Karpas-422 (cell line): ENCODE results near the gene NOSTRIN. TPM values are rescaled to one million over a fixed set of nuclear protein-coding genes. Genes with fewer than 3 reads are reported as not detected.

Experiments used
- DNase-seq: peaks from one replicate; pipeline ENCODE4 v3.0.0-alpha.2; 2015
- H2AFZ ChIP-seq: fragments of 200-600 bp; sonication (generic); 2 replicates; pipeline ENCODE4 v1.6.1; 2014; ENCODE audit warnings: antibody characterized with exemption, low read length, mixed read lengths
- H3K27ac ChIP-seq: fragments of 200-600 bp; sonication (generic); 2 replicates; pipeline ENCODE4 v1.5.1; 2014; ENCODE audit warnings: mild to moderate bottlenecking, low read length, moderate library complexity
- H3K27me3 ChIP-seq: fragments of 200-600 bp; sonication (generic); 2 replicates; pipeline ENCODE4 v1.6.1; 2014; ENCODE audit warnings: low read length, mixed read lengths
- H3K36me3 ChIP-seq: fragments of 200-600 bp; sonication (generic); 2 replicates; pipeline ENCODE4 v1.6.1; 2014; ENCODE audit warnings: low read length, mixed read lengths; ENCODE audit not compliant: insufficient read depth
- H3K4me1 ChIP-seq: fragments of 200-600 bp; sonication (generic); 2 replicates; pipeline ENCODE4 v1.6.1; 2014; ENCODE audit warnings: mild to moderate bottlenecking, low read length, mixed read lengths
- H3K4me2 ChIP-seq: fragments of 200-600 bp; sonication (generic); 2 replicates; pipeline ENCODE4 v1.6.1; 2014; ENCODE audit warnings: low read length, low read depth, mild to moderate bottlenecking; ENCODE audit not compliant: poor library complexity, severe bottlenecking
- H3K4me3 ChIP-seq: fragments of 200-600 bp; sonication (generic); 2 replicates; pipeline ENCODE4 v1.5.1; 2014; ENCODE audit warnings: mild to moderate bottlenecking, antibody characterized with exemption, low read length, mixed read lengths
- H3K79me2 ChIP-seq: fragments of 200-600 bp; sonication (generic); 2 replicates; pipeline ENCODE4 v1.6.1; 2014; ENCODE audit warnings: mild to moderate bottlenecking, low read length, mixed read lengths
- H3K9ac ChIP-seq: fragments of 200-600 bp; sonication (generic); 2 replicates; pipeline ENCODE4 v1.6.0; 2014; ENCODE audit warnings: low read length
- H3K9me2 ChIP-seq: fragments of 200-600 bp; sonication (generic), shearing (Covaris generic); replicated peaks from 2 replicates; pipeline ENCODE4 v1.6.0; 2014; ENCODE audit warnings: mild to moderate bottlenecking, low read length, moderate library complexity; ENCODE audit not compliant: insufficient read depth
- H3K9me3 ChIP-seq: fragments of 300-700, 200-600 bp; sonication (generic); 2 replicates; pipeline ENCODE4 v1.6.1; 2014; ENCODE audit warnings: low read length, mixed read lengths
- H4K20me1 ChIP-seq: fragments of 200-600 bp; sonication (generic); 2 replicates; pipeline ENCODE4 v1.6.1; 2014; ENCODE audit warnings: mild to moderate bottlenecking, antibody characterized with exemption, low read length, low read depth; ENCODE audit not compliant: insufficient read depth
- total RNA-seq: library from RNA; depleted of rRNA; stranded (reverse); fragments of >200 nt; shearing (Covaris generic); gene quantifications from 2 replicates; pipeline ENCODE4 v1.2.3, GENCODE V29; 2014; ENCODE audit warnings: low replicate concordance

The NOSTRIN gene
- total RNA-seq, 1 experiment from 2014 or later = not detected

GRCh38 chr2:168901003-168901402 lies 98.6 kb downstream of the NOSTRIN start, which contains the start of gene G6PC2:
G6PC2 (plus strand) TSS chr2:168901291; CDS start chr2:168901332, 41 bp downstream.
- no peak for DNase-seq
- H3K27ac ChIP-seq = no peak within 1 kb of the TSS
- no peaks in the 10 kb centered on the region for H3K79me2 ChIP-seq
- peaks cover 6% of the 10 kb centered on the region; the same call in 1 of the 2 replicates for H3K4me1 ChIP-seq
- H3K36me3 ChIP-seq = no peaks in the 10 kb centered on the region
- no peaks in the 10 kb centered on the region for H3K27me3 ChIP-seq
- H3K4me2 ChIP-seq = no peak within 1 kb of the TSS
- H3K9ac ChIP-seq = no peak within 1 kb of the TSS
- H3K4me3 ChIP-seq = no peak within 1 kb of the TSS
- no peaks in the 10 kb centered on the region for H3K9me3 ChIP-seq
- no peak within 1 kb of the TSS for H2AFZ ChIP-seq
- H4K20me1 ChIP-seq = no peaks in the 10 kb centered on the region
- no peaks in the 10 kb centered on the region for H3K9me2 ChIP-seq

- Histone ChIP-seq H3K4me1 (peaks cover 6% of the 10 kb centered on the region; the same call in 1 of the 2 replicates), H3K4me3 (no peak overlapping the region), H3K36me3 (no peaks in the 10 kb centered on the region), H3K9ac (no peak overlapping the region), H3K9me3 (no peaks in the 10 kb centered on the region), H4K20me1 (no peaks in the 10 kb centered on the region), H3K79me2 (no peaks in the 10 kb centered on the region), H2AFZ (no peak overlapping the region), H3K4me2 (no peak overlapping the region), H3K9me2 (no peaks in the 10 kb centered on the region), H3K27ac (no peak overlapping the region), H3K27me3 (no peaks in the 10 kb centered on the region)
- DNase-seq = no peak
These were observed 101.5 kb downstream of the NOSTRIN start for GRCh38 chr2:168903888-168904287.

DNA sequence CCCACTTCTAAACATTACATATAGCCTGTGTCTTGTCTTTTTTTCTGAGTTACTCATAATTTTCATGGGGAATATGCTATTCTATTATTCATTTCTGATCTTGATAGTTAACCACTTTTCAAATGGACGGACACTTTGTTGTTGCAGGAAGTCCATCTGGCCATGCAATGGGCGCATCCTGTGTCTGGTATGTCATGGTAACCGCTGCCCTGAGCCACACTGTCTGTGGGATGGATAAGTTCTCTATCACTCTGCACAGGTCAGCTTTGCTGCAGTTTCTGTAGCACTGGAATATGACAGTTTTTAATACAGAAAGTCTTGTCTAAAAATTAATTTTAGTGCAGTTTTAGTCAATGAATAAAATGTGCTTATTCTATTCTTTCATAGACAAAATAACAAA lies 101.9 kb downstream of the NOSTRIN start:
- no peaks in the 10 kb centered on the region for H4K20me1 ChIP-seq
- H3K4me1 ChIP-seq = peaks cover 5% of the 10 kb centered on the region; the same call in 1 of the 2 replicates
- H3K9ac ChIP-seq = no peak overlapping the region
- H3K4me2 ChIP-seq = no peak overlapping the region
- no peak overlapping the region for H3K27ac ChIP-seq
- no peak for DNase-seq
- H2AFZ ChIP-seq = no peak overlapping the region
- no peaks in the 10 kb centered on the region for H3K9me3 ChIP-seq
- no peaks in the 10 kb centered on the region for H3K79me2 ChIP-seq
- H3K27me3 ChIP-seq = no peaks in the 10 kb centered on the region
- H3K36me3 ChIP-seq = no peaks in the 10 kb centered on the region
- no peak overlapping the region for H3K4me3 ChIP-seq
- H3K9me2 ChIP-seq = no peaks in the 10 kb centered on the region

DNA sequence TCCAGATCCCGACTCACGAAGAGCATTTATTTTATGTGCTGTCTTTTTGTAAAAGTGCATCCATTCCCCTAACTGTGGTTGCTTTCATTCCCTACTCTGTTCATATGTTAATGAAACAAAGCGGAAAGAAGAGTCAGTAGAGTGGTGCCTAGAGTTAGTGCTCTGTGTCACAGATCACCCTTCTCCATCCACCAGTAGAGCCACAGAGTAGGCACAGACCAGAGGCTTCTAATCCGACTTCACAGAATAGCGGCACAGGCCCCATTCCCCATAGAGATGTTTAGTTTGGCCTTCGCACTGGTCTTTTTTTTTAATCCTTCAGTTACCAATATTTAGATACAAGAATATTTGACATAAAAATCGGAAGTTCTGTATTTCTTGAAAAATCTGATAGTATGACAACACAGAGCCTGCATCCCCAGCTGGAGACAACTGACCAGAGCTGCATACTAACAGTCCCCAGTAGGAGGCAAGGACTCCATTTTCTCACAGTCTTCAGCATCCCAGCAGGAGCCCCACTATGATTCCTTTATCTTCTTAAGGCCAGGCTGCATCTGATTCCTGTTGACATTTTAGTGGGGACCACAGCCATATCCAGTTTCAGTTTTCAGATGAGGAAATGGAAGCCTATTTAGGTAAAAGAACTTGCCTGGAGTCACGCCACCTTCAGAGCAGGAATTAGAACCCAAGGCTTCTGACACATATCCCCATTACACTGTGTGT lies 105.7 kb downstream of the NOSTRIN start:
- Histone ChIP-seq H3K9ac (no peak overlapping the region), H3K9me2 (no peaks in the 10 kb centered on the region), H3K4me1 (no peaks in the 10 kb centered on the region), H3K4me3 (no peak overlapping the region), H3K4me2 (no peak overlapping the region), H3K27me3 (no peaks in the 10 kb centered on the region), H3K9me3 (no peaks in the 10 kb centered on the region), H3K27ac (no peak overlapping the region), H2AFZ (no peak overlapping the region), H4K20me1 (no peaks in the 10 kb centered on the region), H3K79me2 (no peaks in the 10 kb centered on the region), H3K36me3 (no peaks in the 10 kb centered on the region)
- DNase-seq = no peak

GRCh38 chr2:168910330-168910729 lies 107.9 kb downstream of the NOSTRIN start:
- Histone ChIP-seq H2AFZ (no peak overlapping the region), H3K9me3 (no peaks in the 10 kb centered on the region), H3K4me1 (no peaks in the 10 kb centered on the region), H3K4me2 (no peak overlapping the region), H3K36me3 (no peaks in the 10 kb centered on the region), H3K4me3 (no peak overlapping the region), H3K27ac (no peak overlapping the region), H4K20me1 (no peaks in the 10 kb centered on the region), H3K79me2 (no peaks in the 10 kb centered on the region), H3K27me3 (no peaks in the 10 kb centered on the region), H3K9ac (no peak overlapping the region), H3K9me2 (no peaks in the 10 kb centered on the region)
- no peak for DNase-seq

- Histone ChIP-seq H3K4me1 (no peaks in the 10 kb centered on the region), H3K4me2 (no peak overlapping the region), H2AFZ (no peak overlapping the region), H3K9ac (no peak overlapping the region), H3K79me2 (no peaks in the 10 kb centered on the region), H3K27me3 (no peaks in the 10 kb centered on the region), H3K27ac (no peak overlapping the region), H3K4me3 (no peak overlapping the region), H4K20me1 (no peaks in the 10 kb centered on the region), H3K9me2 (no peaks in the 10 kb centered on the region), H3K9me3 (no peaks in the 10 kb centered on the region), H3K36me3 (no peaks in the 10 kb centered on the region)
- DNase-seq = no peak
These were observed 110.0 kb downstream of the NOSTRIN start for GRCh38 chr2:168912466-168912865.

DNA sequence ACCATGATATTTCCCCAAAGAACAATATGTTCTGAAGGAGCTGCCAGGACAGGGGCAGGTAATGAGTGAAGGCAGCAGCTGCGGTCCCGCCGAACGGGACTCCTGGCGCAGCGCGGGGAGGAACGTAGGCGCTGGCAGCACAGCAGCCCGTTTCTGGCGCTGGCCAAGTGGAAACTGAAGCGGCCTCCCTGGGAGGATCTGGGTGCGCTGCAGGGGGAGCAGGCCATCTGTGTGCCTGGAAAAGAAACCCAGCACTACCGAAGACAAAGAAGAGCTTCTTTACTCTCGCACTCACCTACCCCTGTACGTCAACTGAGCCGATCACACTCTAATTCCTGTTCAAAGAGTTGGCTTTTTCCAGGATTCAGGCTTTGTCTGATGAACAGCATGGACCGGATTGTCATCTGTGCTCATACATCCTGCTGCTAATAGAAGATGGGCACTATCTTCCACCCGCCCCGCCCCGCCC lies 110.5 kb downstream of the NOSTRIN start:
- no peaks in the 10 kb centered on the region for H3K9me3 ChIP-seq
- no peaks in the 10 kb centered on the region for H3K79me2 ChIP-seq
- H3K27me3 ChIP-seq = no peaks in the 10 kb centered on the region
- H3K4me3 ChIP-seq = no peak overlapping the region
- no peaks in the 10 kb centered on the region for H3K36me3 ChIP-seq
- H4K20me1 ChIP-seq = no peaks in the 10 kb centered on the region
- no peaks in the 10 kb centered on the region for H3K9me2 ChIP-seq
- H3K27ac ChIP-seq = no peak overlapping the region
- no peak overlapping the region for H3K9ac ChIP-seq
- no peak for DNase-seq
- H3K4me2 ChIP-seq = no peak overlapping the region
- H3K4me1 ChIP-seq = no peaks in the 10 kb centered on the region
- H2AFZ ChIP-seq = no peak overlapping the region

DNA sequence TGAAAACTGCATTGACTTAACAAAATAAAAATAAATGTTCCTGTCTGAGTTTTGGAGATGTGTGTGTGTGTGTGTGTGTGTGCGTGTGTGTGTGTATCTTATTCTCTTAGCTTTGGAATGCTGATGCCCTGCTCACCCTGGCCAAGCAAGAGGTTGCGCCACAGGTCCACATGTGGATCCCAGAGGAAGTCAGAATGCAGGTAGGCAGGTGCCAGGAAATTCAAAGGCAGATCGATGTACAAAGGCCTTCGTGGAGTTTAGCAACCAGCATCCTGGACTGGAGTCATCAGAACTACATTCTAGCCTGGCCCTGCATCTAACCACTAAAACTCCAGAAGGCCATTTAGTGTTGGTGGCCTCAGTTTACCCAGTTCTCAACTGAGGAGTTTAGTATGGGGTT lies 111.1 kb downstream of the NOSTRIN start:
- no peak overlapping the region for H3K4me2 ChIP-seq
- no peak overlapping the region for H3K4me3 ChIP-seq

More for the DNA sequence above, 111.1 kb downstream of the NOSTRIN start:
- H3K79me2 ChIP-seq = no peaks in the 10 kb centered on the region
- no peaks in the 10 kb centered on the region for H3K27me3 ChIP-seq
- no peak overlapping the region for H3K9ac ChIP-seq
- no peaks in the 10 kb centered on the region for H3K9me2 ChIP-seq
- DNase-seq = no peak
- no peak overlapping the region for H3K27ac ChIP-seq
- H2AFZ ChIP-seq = no peak overlapping the region
- H3K4me1 ChIP-seq = no peaks in the 10 kb centered on the region
- H3K9me3 ChIP-seq = no peaks in the 10 kb centered on the region
- H3K36me3 ChIP-seq = no peaks in the 10 kb centered on the region
- no peaks in the 10 kb centered on the region for H4K20me1 ChIP-seq
